Measurements from ENCODE around the gene ZNF462. TPM values are rescaled to one million over a fixed set of nuclear protein-coding genes. Genes with fewer than 3 reads are reported as not detected.
"Not testable (repeated sequence)": the region's sequence is repeated elsewhere in the genome, so short reads cannot be mapped to it uniquely, and the experiment has no call there.

Gene ZNF462
- total RNA-seq, 1 donor from 2014 or later: 29.2 TPM

DNA sequence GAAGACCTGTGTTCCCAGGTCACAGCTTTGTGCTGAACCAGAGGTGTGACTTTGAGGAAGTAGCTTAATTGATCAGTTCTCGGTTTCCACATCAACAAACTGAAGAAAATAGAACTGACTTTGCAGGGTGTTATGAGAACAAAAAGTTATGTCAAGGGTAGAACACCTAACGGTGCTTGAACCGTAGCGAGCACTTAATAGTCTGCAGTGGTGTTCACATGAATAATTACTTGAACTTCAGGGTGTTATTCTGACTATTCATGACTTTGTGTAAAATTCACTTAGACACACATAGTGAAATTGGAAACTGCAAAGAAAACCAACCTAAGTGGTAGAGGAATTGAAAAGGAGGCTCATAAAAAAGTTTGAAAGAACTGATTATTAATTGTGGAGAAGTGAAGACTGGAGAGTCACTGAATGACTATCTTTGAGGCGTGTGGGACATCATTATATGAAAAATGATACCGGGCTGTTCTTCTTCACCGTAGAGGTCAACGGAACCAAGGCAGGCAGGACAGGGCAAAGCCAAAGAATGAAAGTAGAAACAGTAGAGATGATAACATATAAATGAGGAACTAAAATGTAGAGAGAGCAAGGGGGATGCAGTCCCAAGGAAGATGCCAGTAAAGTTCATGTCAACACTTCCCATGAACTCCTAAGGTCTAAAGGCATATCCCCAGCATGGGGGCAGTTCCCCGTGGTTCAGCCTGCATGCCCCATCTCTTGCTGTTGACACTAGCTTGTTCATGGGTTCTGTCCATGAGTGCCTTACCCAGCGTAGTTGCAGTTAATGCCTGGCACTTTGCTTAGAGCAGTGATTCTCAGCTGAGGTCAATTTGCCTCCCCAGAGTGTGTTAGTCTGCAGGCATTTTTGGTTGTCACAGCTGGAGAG, 118.7 kb downstream of the ZNF462 start:
- peaks cover 55% of the 10 kb centered on the region for H3K36me3 ChIP-seq

DNA sequence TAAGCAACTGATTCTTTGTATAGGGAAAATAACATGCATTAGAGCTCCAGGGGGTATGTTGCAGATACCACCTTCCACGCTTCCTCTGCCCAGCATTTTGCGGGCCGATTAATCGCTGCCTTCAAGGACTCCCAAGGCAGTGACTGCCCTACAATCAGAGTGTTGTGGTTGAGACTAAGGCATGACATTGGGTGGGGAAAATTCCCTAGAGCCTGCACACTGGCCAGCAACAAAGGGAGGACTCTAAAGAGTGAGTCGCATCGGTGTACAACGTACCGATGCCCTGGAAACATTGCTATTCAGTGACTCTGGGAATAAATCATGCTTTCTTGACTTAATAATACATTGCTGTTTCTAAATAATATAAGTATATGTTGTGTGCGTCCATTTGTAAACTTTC, 119.7 kb downstream of the ZNF462 start:
- Histone ChIP-seq H3K27ac (replicated peaks) (no peak overlapping the region), H3K4me1 (peaks cover 7% of the 10 kb centered on the region), H3K9me3 (replicated peaks) (no peaks in the 10 kb centered on the region), H3K36me3 (peaks cover 51% of the 10 kb centered on the region), H3K4me3 (no peak overlapping the region), H3K27me3 (ENCODE audit: low read depth) (no peaks in the 10 kb centered on the region)
- intact Hi-C loops (cut with micrococcal nuclease): no loop called here
- no peak for DNase-seq
- TF ChIP-seq, protein P1, sequence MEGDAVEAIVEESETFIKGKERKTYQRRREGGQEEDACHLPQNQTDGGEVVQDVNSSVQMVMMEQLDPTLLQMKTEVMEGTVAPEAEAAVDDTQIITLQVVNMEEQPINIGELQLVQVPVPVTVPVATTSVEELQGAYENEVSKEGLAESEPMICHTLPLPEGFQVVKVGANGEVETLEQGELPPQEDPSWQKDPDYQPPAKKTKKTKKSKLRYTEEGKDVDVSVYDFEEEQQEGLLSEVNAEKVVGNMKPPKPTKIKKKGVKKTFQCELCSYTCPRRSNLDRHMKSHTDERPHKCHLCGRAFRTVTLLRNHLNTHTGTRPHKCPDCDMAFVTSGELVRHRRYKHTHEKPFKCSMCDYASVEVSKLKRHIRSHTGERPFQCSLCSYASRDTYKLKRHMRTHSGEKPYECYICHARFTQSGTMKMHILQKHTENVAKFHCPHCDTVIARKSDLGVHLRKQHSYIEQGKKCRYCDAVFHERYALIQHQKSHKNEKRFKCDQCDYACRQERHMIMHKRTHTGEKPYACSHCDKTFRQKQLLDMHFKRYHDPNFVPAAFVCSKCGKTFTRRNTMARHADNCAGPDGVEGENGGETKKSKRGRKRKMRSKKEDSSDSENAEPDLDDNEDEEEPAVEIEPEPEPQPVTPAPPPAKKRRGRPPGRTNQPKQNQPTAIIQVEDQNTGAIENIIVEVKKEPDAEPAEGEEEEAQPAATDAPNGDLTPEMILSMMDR (IDR thresholded peaks at IDR 0.05; ENCODE audit: borderline replicate concordance): no peak

More for the DNA sequence above, 118.7 kb downstream of the ZNF462 start:
- H3K4me3 ChIP-seq: no peak overlapping the region
- no peak for DNase-seq
- TF ChIP-seq, protein P1 (IDR thresholded peaks at IDR 0.05; ENCODE audit: borderline replicate concordance): no peak
- no peak overlapping the region for H3K27ac ChIP-seq (replicated peaks)
- intact Hi-C loops (cut with micrococcal nuclease): no loop called here
- peaks cover 7% of the 10 kb centered on the region for H3K4me1 ChIP-seq
- H3K27me3 ChIP-seq (ENCODE audit: low read depth): no peaks in the 10 kb centered on the region
- no peaks in the 10 kb centered on the region for H3K9me3 ChIP-seq (replicated peaks)

DNA sequence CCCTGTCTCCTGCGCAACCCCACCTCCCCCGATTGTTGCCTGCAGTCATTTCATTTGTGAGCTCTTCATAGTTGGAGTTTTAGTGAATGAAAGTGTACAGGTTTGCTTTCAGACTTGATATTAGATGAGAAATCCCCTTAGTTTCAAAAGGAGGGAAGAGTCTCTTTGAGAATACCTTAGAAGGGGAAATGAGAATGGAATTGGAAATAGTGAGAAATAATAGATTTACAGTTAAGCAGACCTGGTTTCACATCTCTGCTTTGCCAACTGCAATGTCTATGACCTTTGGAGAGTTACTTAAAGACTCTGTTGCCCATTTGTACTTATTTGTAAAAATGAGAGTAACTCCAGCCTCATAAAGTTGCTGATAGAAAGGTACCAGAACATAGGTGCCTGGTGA, 120.4 kb downstream of the ZNF462 start:
- intact Hi-C loops (cut with micrococcal nuclease): no loop called here

DNA sequence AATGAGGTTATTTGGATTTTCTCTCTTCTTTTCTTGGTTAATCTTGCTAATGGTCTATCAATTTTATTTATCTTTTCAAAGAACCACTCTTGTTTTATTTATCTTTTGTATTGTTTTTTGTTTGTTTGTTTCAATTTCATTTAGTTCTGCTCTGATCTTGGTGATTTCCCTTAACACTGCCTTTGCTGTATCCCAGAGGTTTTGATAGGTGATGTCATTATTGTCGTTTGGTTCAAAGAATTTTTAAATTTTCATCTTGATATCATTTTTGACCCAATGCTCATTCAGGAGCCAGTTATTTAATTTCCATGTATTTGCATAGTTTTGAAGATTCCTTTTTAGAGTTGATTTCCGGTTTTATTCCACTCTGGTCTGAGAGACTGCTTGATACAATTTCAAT, 126.9 kb downstream of the ZNF462 start:
- H3K9me3 ChIP-seq (replicated peaks); H3K27me3 ChIP-seq (ENCODE audit: low read depth); DNase-seq; intact Hi-C loops (cut with micrococcal nuclease); H3K4me3 ChIP-seq; H3K27ac ChIP-seq (replicated peaks); H3K4me1 ChIP-seq: not testable (repeated sequence)
- H3K36me3 ChIP-seq: peaks cover 56% of the 10 kb centered on the region

More for the DNA sequence above, 120.4 kb downstream of the ZNF462 start:
- H3K36me3 ChIP-seq: peaks cover 53% of the 10 kb centered on the region
- no peak overlapping the region for H3K4me3 ChIP-seq
- no peaks in the 10 kb centered on the region for H3K27me3 ChIP-seq (ENCODE audit: low read depth)
- no peaks in the 10 kb centered on the region for H3K9me3 ChIP-seq (replicated peaks)
- peaks cover 7% of the 10 kb centered on the region for H3K4me1 ChIP-seq
- no peak overlapping the region for H3K27ac ChIP-seq (replicated peaks)
- TF ChIP-seq, protein P1 (IDR thresholded peaks at IDR 0.05; ENCODE audit: borderline replicate concordance): no peak
- DNase-seq: no peak

DNA sequence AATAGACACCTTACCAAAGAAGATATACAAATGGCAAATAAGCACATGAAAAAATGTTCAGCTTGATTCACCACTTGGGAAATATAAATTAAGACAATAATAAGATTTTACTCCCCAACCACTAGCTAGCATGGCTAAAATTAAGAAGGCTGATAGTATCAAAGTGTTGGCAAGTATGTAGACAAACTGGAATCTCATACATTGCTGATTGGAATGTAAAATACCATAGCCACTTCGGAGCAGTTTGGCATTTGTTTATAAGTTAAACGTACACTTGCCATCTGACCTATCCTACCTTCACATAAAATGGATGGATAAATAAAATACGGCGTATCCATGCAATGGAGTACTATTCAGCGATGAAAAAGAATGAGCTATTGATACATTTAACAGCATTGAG, 129.2 kb downstream of the ZNF462 start:
- Histone ChIP-seq H3K4me1 (no peaks in the 10 kb centered on the region), H3K4me3 (no peak overlapping the region), H3K36me3 (peaks cover 47% of the 10 kb centered on the region), H3K9me3 (replicated peaks) (no peaks in the 10 kb centered on the region), H3K27ac (replicated peaks) (no peak overlapping the region), H3K27me3 (ENCODE audit: low read depth) (no peaks in the 10 kb centered on the region)
- DNase-seq: no peak
- TF ChIP-seq, protein P1 (IDR thresholded peaks at IDR 0.05; ENCODE audit: borderline replicate concordance): no peak
- intact Hi-C loops (cut with micrococcal nuclease): no loop called here

DNA sequence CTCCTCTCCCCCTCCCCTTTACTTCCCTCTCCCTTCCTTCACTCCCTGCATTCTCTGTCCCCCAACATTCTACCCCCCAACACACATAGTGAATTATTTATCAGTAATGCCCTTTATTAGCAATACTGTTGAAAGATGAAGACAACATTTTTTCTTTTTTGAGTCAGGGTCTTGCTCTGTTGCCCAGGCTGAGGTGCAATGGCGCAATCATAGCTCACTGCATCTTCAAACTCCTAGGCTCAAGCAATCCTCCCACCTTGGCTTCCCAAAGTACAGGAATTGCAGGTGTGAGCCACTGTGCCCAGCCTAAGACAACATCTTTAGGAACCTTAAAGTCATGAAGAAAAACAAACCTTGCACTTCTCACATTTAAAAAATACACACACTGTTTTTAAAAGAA, 130.6 kb downstream of the ZNF462 start:
- Histone ChIP-seq H3K27ac (replicated peaks) (no peak overlapping the region), H3K9me3 (replicated peaks) (no peaks in the 10 kb centered on the region), H3K4me1 (no peaks in the 10 kb centered on the region), H3K27me3 (ENCODE audit: low read depth) (no peaks in the 10 kb centered on the region), H3K36me3 (peaks cover 45% of the 10 kb centered on the region), H3K4me3 (no peak overlapping the region)
- TF ChIP-seq, protein P1 (IDR thresholded peaks at IDR 0.05; ENCODE audit: borderline replicate concordance): no peak
- intact Hi-C loops (cut with micrococcal nuclease): no loop called here
- DNase-seq: no peak
